HG03432 (cell line): Measurements from ENCODE around the gene PCID2.
A peak's percentile ranks its signal among the peaks of the same experiment; 100 is the strongest.

Source experiments
- ATAC-seq: cut with Tn5 transposase; IDR thresholded peaks from one replicate; pipeline ENCODE4 v1.9.1; 2021; ENCODE audit warnings: mild to moderate bottlenecking, moderate library complexity; ENCODE audit not compliant: unreplicated experiment

PCID2 gene

GRCh38 chr13:113190181-113190580 lies 18.3 kb downstream of the PCID2 start:
- no peak for ATAC-seq

- no peak for ATAC-seq
Observed at GRCh38 chr13:113187883-113188665, 20.4 kb downstream of the PCID2 start.

DNA sequence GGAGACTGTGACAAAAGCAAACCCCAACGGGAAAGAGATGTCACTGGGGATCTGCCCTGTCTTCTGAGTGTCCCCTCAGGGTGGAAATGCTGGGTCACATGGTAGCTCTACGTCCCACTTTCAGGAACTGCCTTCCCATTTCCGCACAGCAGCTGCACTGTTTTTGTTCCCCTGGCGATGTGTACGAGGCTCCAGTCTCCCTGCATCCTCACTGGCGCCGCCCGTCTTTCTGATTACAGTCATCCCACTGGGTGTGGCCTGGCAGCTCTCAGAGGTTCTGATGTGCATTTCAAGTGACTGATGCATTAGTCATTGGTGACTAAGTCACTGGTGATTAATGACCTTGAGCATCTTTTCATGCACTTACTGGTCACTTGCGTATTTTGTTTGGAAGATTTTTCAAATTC lies 21.2 kb downstream of the PCID2 start:
- ATAC-seq, result no peak

- peak; percentile 86 for ATAC-seq
Observed at GRCh38 chr13:113186061-113186900, 22.2 kb downstream of the PCID2 start.

GRCh38 chr13:113184568-113185440 lies 23.7 kb downstream of the PCID2 start:
- ATAC-seq, result no peak

DNA sequence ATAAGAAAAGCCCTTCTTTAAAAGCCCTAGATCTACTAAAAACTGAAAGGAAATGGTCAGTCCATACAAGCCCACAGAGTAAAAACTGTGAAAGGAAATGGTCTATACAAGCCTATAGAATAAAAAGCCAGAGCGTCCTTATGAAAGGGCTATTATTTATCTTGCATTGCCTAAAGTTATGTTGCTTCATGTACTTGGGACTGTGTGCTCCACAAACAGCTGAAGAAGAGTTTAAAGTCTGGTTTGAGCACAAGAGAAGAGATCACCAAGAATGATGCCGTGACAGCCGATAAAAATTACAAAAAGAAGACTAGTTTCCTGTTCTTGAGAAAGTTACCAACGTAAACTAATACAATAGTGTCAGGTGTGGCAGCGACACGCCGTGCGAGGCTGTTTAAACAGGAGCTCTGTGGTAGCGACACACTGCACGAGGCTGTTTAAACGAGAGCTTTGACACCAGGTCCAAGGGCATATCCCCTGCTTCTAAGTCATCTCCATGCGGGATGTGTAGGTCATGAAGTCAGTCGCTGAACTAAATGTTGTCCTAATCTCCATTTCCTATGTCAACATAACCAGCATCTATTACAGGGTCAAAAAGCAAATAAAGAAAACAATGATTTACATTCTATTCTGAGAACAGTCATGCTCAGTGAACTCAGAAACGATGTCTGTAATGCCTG lies 24.9 kb downstream of the PCID2 start:
- no peak for ATAC-seq

DNA sequence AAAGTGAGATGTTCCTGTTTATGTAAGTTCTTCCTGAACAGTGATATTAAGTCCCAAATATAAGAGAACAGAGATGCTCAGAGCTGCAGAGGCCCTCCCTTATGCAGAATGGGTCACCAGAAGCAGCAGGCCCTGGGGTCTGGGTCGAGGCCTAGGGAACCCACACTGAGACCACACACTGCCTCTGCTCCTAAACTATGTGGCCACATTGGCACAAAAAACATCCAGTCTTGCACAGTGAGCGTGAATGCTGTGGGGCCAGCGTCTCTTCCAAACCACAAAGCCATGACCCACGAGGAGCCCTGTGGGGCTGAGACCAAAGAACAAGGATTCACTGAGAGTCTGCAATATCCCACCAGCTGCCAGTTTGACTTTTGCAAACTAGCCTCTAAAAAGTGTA lies 26.4 kb downstream of the PCID2 start:
- ATAC-seq, result no peak

DNA sequence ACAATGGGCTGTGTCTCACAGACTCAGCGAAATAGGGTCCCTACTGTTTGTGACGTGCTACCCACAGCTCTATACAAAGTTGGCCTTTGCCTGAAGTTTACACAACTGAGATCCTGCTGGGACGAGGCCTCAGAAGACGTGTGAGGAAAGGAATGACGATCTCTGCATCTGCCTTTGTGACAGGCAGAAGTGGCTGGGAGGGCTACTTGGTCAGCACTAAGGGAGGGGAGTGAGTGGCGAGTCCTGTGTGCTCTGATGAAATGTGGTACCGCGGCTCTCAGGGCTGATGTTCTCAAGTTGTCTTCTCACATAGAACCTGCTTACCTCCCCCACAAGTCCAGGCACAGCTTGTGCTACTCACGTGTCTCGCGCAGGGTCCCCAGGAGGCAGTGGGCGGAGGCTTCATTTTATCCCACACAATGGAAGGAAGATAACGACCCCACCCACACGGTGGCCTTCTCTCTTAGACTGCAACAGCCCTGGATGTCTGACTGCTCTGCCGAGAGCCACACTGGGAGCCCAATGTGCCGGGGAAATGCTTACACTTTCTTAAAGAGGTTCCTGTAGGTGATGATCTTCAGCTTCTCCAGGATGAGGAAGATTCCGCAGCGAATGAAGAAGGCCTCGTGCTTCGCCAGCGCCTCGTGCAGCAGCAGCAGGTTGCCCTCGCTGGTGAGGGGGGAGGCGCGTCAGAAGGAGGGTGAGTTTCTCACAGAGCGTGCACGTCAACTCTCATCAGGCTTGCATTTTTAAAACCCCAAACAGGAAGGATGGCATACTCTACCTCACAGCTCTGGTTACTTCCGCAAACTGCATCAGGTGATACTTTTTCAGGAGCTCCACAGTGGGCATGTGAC lies 28.9 kb downstream of the PCID2 start:
- no peak for ATAC-seq

DNA sequence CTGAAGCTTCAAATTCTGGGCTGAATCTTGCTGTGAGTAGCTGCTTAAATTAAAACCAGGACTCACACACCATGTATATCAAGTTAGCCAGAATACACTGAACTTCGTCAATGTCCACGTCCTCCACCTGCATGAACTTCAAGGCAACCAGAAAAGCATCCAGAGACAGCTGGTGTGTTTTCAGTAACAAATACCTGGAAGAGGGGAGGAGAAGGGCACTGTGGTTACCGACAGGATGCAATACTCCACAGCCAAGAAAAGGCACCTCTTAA lies 29.6 kb downstream of the PCID2 start:
- no peak for ATAC-seq

DNA sequence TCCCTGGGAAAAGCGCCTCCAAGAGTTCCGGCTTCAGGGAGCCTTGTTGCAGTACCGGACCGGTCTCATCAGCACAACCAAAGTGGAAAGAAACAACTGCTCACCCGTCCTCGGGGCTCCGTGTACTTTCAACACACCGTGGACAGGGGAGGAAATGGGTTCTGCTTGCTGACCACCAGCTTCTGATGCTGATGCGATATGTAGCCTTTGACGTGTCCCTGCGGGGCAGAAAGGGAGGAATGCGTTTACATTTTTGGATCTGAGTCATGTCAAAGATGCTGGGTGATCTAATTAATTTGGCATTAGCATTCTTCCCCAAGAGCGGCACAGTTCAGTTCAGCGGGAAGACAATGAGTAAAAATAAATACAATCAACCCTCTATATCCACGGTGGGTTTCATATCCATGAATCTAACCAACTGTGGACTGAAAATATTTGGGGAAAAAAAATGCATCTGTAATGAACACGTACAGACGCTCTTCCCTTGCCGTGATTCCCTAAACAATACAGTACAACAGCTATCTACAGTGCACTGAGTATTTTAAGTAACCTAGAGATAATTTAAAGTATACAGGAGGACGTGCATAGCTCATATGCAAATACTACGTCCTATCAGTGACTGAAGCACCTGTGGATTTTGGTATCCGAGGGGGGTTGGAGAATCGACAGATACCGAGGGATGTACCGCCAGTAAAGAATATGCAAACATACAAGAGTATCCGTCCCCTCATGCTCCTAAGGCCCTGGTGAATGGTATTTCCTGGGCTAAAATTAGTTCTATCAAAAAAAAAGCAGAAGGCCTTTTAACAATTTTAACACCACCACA lies 30.2 kb downstream of the PCID2 start:
- ATAC-seq, result no peak

- no peak for ATAC-seq
Observed at GRCh38 chr13:113176822-113177221, 31.6 kb downstream of the PCID2 start.

DNA sequence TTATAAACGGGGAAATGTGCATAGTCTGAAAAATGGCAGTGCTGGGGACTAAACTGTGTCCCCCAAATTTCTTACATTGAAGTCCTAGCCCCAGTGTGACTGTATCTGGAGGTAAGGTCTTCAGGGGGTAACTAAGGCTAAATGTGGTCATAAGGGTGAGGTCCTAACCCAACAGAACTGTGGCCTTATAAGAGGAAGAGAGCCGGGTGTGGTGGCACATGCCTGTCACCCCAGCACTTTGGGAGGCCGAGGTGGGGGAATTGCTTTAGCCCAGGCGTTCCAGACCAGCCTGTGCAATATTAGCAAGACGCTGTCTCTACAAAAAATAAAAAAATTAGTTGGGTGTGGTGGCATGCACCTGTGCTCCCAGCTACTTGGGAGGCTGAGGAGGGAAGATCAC lies 32.2 kb downstream of the PCID2 start:
- ATAC-seq, result no peak

DNA sequence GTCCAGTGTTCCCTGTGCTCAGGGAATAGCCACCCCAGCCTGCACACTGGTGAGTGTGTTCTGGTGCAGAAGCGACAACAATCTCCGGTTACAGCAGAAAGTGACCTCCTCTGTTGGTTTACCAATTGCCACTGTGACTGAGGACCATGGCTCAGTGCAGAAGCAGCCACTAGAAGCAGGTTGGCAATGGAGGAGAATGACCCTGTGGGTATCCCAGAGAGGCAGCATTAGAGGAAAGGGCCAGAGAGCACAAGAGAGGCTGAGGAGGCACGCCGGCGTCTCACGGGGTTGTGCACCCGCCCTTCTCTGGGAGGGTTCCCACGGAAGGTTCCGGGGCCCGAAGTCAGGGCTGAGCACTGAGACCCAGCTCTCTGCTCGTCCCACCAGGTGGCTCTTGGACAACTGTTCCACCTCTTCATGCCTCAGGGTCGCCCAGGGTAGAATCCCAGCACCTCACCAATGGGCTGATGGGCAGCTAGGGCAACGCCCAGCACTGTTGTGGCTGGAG lies 36.0 kb downstream of the PCID2 start:
- ATAC-seq, result no peak

GRCh38 chr13:113171250-113172125 lies 37.0 kb downstream of the PCID2 start:
- no peak for ATAC-seq

DNA sequence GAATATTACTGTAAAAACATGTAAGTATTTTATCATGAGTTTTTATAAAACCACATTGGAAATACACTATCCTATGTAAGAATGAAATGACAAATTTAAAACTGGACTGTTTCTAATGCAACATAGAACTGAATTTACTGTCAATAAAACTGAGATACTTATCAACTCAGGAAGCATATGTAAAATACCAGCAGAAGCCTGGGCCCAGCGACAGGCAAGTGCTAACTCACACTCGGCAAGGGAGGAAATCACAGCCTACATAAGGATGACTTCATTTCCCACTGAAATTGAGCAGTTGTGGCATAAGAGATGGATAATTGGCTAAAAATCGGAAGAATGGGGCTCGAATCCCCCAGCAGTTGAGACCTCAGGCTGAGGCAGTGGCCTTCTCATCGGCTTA lies 38.0 kb downstream of the PCID2 start:
- no peak for ATAC-seq

- no peak for ATAC-seq
Observed at GRCh38 chr13:113169277-113170272, 38.9 kb downstream of the PCID2 start.

- no peak for ATAC-seq
Observed at GRCh38 chr13:113168211-113168610, 40.3 kb downstream of the PCID2 start.
